Peyer's patch (tissue), 4 donors: ENCODE measurements around the gene TRIO.

ENCODE experiments used
- CTCF ChIP-seq, 6 experiments: fragments of 450-650 bp in 4 of 6; fragments of 200-600 bp in 2 of 6; sonication (generic) in 1 of 6; IDR thresholded peaks; one replicate each; pipeline ENCODE4 v1.5.1; 2017 to 2019; ENCODE audit warnings: antibody characterized with exemption in 6 of 6, mild to moderate bottlenecking in 3 of 6, moderate library complexity in 1 of 6
- POLR2A ChIP-seq, 2 donors: fragments of 450-650 bp; IDR thresholded peaks; one replicate each; pipeline ENCODE4 v1.5.1; 2017; ENCODE audit warnings: antibody characterized with exemption in 2 of 2, mild to moderate bottlenecking in 2 of 2, moderate library complexity in 2 of 2

- no peak for TF ChIP-seq POLR2A (IDR thresholded peaks at IDR 0.05)
- TF ChIP-seq CTCF (IDR thresholded peaks at IDR 0.05), result no peak
These were observed 115.7 kb downstream of the TRIO start for GRCh38 chr5:14258840-14259239.
